ENCODE measurements around the gene OR8B4. TPM values are rescaled to one million over a fixed set of nuclear protein-coding genes. Genes with fewer than 3 reads are reported as not detected.

Gene OR8B4, protein sequence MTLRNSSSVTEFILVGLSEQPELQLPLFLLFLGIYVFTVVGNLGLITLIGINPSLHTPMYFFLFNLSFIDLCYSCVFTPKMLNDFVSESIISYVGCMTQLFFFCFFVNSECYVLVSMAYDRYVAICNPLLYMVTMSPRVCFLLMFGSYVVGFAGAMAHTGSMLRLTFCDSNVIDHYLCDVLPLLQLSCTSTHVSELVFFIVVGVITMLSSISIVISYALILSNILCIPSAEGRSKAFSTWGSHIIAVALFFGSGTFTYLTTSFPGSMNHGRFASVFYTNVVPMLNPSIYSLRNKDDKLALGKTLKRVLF
- not detected for total RNA-seq

DNA sequence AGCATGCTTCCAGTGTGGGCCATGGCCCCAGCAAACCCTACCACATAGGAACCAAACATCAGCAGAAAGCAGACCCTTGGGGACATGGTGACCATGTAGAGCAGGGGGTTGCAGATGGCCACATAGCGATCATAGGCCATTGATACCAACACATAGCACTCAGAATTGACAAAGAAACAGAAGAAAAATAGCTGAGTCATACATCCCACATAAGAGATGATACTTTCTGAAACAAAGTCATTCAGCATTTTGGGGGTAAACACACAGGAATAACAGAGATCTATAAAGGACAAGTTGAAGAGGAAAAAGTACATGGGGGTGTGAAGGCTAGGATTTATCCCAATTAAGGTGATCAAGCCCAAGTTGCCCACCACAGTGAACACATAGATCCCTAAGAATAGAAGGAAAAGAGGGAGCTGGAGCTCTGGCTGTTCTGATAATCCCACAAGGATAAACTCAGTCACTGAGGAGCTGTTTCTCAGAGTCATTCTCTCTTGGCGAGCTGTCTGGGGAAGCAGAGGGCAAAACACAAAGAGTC, at the start of gene OR8B4:
OR8B4 (minus strand) TSS at position 488 of the 538 bp plus-strand sequence; CDS start at position 488, 0 bp downstream.
- Histone ChIP-seq H3K27me3 (no peaks in the 10 kb centered on the region), H3K4me3 (replicated peaks in 1 of 3) (no peak within 1 kb of the TSS), H3K9me3 (no peaks in the 10 kb centered on the region), H3K36me3 (no peaks in the 10 kb centered on the region), H3K27ac (no peak within 1 kb of the TSS), H3K4me1 (no peaks in the 10 kb centered on the region)
- WGBS, 2 donors: 89 to 91% methylated on average over 2 of the region's 2 CpGs
- no peak for DNase-seq
- TF ChIP-seq POLR2A (IDR thresholded peaks at IDR 0.05): no peak
- TF ChIP-seq, protein P1, sequence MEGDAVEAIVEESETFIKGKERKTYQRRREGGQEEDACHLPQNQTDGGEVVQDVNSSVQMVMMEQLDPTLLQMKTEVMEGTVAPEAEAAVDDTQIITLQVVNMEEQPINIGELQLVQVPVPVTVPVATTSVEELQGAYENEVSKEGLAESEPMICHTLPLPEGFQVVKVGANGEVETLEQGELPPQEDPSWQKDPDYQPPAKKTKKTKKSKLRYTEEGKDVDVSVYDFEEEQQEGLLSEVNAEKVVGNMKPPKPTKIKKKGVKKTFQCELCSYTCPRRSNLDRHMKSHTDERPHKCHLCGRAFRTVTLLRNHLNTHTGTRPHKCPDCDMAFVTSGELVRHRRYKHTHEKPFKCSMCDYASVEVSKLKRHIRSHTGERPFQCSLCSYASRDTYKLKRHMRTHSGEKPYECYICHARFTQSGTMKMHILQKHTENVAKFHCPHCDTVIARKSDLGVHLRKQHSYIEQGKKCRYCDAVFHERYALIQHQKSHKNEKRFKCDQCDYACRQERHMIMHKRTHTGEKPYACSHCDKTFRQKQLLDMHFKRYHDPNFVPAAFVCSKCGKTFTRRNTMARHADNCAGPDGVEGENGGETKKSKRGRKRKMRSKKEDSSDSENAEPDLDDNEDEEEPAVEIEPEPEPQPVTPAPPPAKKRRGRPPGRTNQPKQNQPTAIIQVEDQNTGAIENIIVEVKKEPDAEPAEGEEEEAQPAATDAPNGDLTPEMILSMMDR (IDR thresholded peaks at IDR 0.05): no peak
- intact Hi-C loops (cut with DNase I): no loop called here

DNA sequence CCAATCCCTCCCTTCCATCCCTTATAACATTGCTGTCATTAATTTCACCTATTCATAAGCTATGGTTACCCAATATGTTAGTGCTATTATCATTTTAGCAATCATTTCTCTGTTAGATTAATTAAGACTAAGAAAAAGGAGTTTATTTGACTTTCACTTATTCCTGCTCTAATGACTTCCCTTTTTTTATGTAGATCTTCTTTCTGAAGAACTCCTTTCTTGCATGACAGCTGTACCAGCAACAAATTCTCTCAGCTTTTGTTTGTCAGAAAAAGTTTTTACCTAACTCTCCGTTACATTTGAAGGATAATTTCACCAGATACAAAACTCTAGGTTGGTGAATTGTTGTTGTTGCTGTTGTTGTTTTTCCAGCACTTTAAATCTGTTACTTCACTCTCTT, 49.4 kb upstream of the OR8B4 start:
- Histone ChIP-seq H3K27ac (no peak overlapping the region), H3K27me3 (no peaks in the 10 kb centered on the region), H3K36me3 (no peaks in the 10 kb centered on the region), H3K9me3 (no peaks in the 10 kb centered on the region), H3K4me3 (replicated peaks in 1 of 3) (no peak overlapping the region), H3K4me1 (no peaks in the 10 kb centered on the region)
- DNase-seq: no peak
- intact Hi-C loops (cut with DNase I): no loop called here
- TF ChIP-seq, protein P1 (IDR thresholded peaks at IDR 0.05): no peak
- no peak for TF ChIP-seq POLR2A (IDR thresholded peaks at IDR 0.05)
- 77 to 85% methylated on average over 1 of the region's 1 CpG for WGBS, 2 donors

DNA sequence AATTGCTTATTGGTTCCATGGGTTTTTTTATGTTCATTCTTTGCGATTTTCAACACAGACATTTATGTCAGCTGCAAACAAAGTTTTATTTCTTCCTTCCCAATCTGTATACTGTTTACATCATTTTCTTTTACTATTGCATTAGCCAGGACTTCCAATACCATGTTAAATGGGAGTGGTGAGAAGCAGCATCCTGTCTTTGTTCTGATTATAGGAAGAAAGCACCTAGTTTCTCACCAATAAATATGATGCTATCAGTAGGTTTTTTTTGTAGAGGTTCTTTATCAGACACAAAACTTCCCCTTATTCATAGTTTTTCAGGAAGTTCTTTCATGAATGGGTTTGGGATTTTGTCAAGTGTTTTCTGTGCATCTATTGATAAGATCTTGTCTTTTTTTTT, 48.8 kb upstream of the OR8B4 start:
- Histone ChIP-seq H3K27ac (no peak overlapping the region), H3K9me3 (no peaks in the 10 kb centered on the region), H3K4me1 (no peaks in the 10 kb centered on the region), H3K27me3 (no peaks in the 10 kb centered on the region), H3K4me3 (replicated peaks in 1 of 3) (no peak overlapping the region), H3K36me3 (no peaks in the 10 kb centered on the region)
- intact Hi-C loops (cut with DNase I): no loop called here
- TF ChIP-seq, protein P1 (IDR thresholded peaks at IDR 0.05): no peak
- no peak for TF ChIP-seq POLR2A (IDR thresholded peaks at IDR 0.05)
- DNase-seq: no peak
- 73 to 75% methylated on average over 1 of the region's 1 CpG for WGBS, 2 donors

DNA sequence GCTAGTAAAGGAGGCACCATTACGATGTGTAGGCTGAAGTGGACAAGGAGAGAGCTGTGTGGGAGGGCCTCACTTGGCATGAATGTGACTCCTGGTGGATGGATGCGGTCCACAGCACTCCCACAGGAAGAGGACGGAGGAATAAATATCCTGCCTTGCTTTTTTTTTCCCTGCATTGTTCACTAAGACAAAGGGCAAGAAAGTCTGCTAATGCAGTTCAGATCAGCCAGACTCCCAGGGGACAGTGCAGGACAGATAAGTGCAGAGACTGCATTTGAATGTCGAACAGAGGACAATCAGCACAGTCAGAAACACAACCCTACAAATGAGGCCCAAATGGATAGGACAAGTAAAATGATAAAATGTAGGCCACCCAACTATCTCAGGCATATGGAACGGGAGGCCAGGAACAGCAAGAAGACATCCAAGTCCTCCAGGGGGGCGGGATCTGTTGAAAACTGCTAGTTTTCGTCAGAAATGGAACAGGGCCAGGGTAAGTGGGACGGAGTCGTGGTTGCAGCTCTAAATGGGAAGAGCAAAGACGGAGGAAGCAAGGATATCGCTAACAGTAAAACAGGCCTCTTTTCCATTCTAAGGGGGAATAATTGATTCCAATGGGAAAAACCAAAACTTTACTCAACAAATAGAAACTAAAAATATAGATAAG, 46.0 kb upstream of the OR8B4 start:
- intact Hi-C loops (cut with DNase I): no loop called here
- no peak overlapping the region for H3K27ac ChIP-seq
- 53 to 72% methylated on average over 11 of the region's 11 CpGs for WGBS, 2 donors
- no peaks in the 10 kb centered on the region for H3K27me3 ChIP-seq
- H3K4me1 ChIP-seq: no peaks in the 10 kb centered on the region
- no peaks in the 10 kb centered on the region for H3K9me3 ChIP-seq
- no peak overlapping the region for H3K4me3 ChIP-seq (replicated peaks in 1 of 3)
- DNase-seq: no peak
- TF ChIP-seq, protein P1 (IDR thresholded peaks at IDR 0.05): no peak
- TF ChIP-seq POLR2A (IDR thresholded peaks at IDR 0.05): no peak
- H3K36me3 ChIP-seq: no peaks in the 10 kb centered on the region

DNA sequence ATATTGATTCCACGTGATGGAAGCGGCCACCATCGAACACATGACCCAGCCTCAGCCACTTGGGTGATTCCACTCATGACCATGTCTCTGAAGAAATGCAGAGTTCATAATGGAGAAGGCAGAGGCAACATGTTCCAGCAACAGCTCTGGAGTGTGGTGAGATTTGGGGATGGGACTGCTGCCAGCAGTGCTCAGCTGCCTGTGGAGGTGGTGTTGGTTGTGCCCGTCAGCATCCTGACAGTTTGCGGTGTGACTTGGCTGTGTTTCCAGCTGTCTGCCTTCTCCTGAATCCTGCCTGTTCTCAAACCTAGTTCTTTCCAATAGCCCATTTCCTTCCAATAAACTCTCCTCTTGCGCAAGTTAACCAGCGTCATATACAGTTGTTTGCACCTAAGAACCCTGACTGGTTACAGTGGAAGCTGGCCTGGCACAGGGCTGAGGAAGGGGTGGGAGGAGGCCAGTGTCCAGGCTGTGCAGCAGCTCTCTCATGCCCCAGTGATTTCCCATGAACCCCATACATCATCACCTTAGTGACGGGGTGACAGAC, 42.8 kb upstream of the OR8B4 start:
- Histone ChIP-seq H3K27ac (no peak overlapping the region), H3K4me3 (replicated peaks in 1 of 3) (no peak overlapping the region), H3K9me3 (no peaks in the 10 kb centered on the region), H3K4me1 (no peaks in the 10 kb centered on the region), H3K36me3 (no peaks in the 10 kb centered on the region), H3K27me3 (no peaks in the 10 kb centered on the region)
- DNase-seq: peak in 1 of 2 donors; percentile 6
- TF ChIP-seq, protein P1 (IDR thresholded peaks at IDR 0.05): no peak
- TF ChIP-seq POLR2A (IDR thresholded peaks at IDR 0.05): no peak
- WGBS, 2 donors: 68 to 77% methylated on average over 8 of the region's 8 CpGs
- intact Hi-C loops (cut with DNase I): no loop called here

Measured in thyroid gland (tissue), 4 donors.